Fibroblast of lung (primary cell): ENCODE results near the gene GPC6.

Experiments
- CTCF ChIP-seq, 2 donors: IDR thresholded peaks in 1 of 2; conservative IDR thresholded peaks in 1 of 2; 1 replicate in 1 of 2; 2 replicates in 1 of 2; pipeline ENCODE4 v1.5.1; 2011 to 2012; ENCODE audit warnings: low read length in 2 of 2, control low read depth in 1 of 2, inconsistent platforms in 1 of 2, low read depth in 1 of 2, mild to moderate bottlenecking in 1 of 2
- EZH2 ChIP-seq: IDR thresholded peaks from 2 replicates; pipeline ENCODE4 v1.5.1; 2012; ENCODE audit warnings: low read length, control low read depth, mild to moderate bottlenecking; ENCODE audit errors: missing control alignments

- TF ChIP-seq CTCF (conservative IDR thresholded peaks at IDR 0.05 in 1 of 2, IDR thresholded peaks at IDR 0.05 in 1 of 2; ENCODE audit: low read depth in 1 of 2, low read length in 2 of 2): no peak
- no peak for TF ChIP-seq EZH2
Observed at GRCh38 chr13:94163535-94163934, 936.9 kb downstream of the GPC6 start.
